Osteocyte (in vitro differentiated cells): ENCODE data around the gene ACTR1A. TPM values are rescaled to one million over a fixed set of nuclear protein-coding genes. Genes with fewer than 3 reads are reported as not detected.

Experiments
- DNase-seq: peaks from one replicate; pipeline ENCODE4 v3.0.0; 2021; ENCODE audit warnings: mixed read lengths; ENCODE audit not compliant: unreplicated experiment; ENCODE audit errors: extremely low spot score
- H3K27ac Mint-ChIP-seq: one replicate; pipeline ENCODE4 v1.8.0; 2021; ENCODE audit warnings: mild to moderate bottlenecking, mixed read lengths; ENCODE audit not compliant: unreplicated experiment
- H3K27me3 Mint-ChIP-seq: one replicate; pipeline ENCODE4 v1.8.0; 2021; ENCODE audit warnings: mixed read lengths; ENCODE audit not compliant: unreplicated experiment
- H3K36me3 Mint-ChIP-seq: one replicate; pipeline ENCODE4 v1.8.0; 2021; ENCODE audit warnings: mixed read lengths; ENCODE audit not compliant: unreplicated experiment
- H3K4me1 Mint-ChIP-seq: one replicate; pipeline ENCODE4 v1.8.0; 2021; ENCODE audit warnings: mixed read lengths; ENCODE audit not compliant: unreplicated experiment
- H3K4me3 Mint-ChIP-seq: one replicate; pipeline ENCODE4 v1.8.0; 2021; ENCODE audit warnings: mild to moderate bottlenecking, moderate library complexity, mixed read lengths; ENCODE audit not compliant: unreplicated experiment
- H3K9me3 Mint-ChIP-seq: one replicate; pipeline ENCODE4 v1.8.0; 2021; ENCODE audit warnings: mixed read lengths; ENCODE audit not compliant: unreplicated experiment
- CTCF ChIP-seq: fragments of 200-600 bp; sonication (generic); IDR thresholded peaks from 2 replicates; pipeline ENCODE4 v1.5.0; 2021; ENCODE audit warnings: antibody characterized with exemption, mild to moderate bottlenecking, moderate library complexity
- total RNA-seq: library from RNA; stranded (reverse); gene quantifications from 2 replicates; pipeline ENCODE4 v1.2.1, GENCODE V29; 2021

The ACTR1A gene
- total RNA-seq, 1 donor from 2014 or later, result 123 TPM

- H3K4me3 Mint-ChIP-seq, result no peak overlapping the region
- TF ChIP-seq CTCF, result no peak
- no peak for DNase-seq
- H3K36me3 Mint-ChIP-seq, result peaks cover 14% of the 10 kb centered on the region
- H3K4me1 Mint-ChIP-seq, result peaks cover 19% of the 10 kb centered on the region
- H3K27ac Mint-ChIP-seq, result no peak overlapping the region
- no peaks in the 10 kb centered on the region for H3K27me3 Mint-ChIP-seq
- no peaks in the 10 kb centered on the region for H3K9me3 Mint-ChIP-seq
Measured at GRCh38 chr10:102507521-102507920, 5.0 kb upstream of the ACTR1A start.

GRCh38 chr10:102505462-102506115 is 3.1 kb upstream of the ACTR1A start:
- Mint-ChIP-seq H3K36me3 (peaks cover 6% of the 10 kb centered on the region), H3K9me3 (no peaks in the 10 kb centered on the region), H3K4me3 (peak overlapping the region; percentile 94), H3K27me3 (no peaks in the 10 kb centered on the region), H3K4me1 (peaks cover 19% of the 10 kb centered on the region), H3K27ac (no peak overlapping the region)
- TF ChIP-seq CTCF, result no peak
- no peak for DNase-seq

- Mint-ChIP-seq H3K36me3 (peaks cover 6% of the 10 kb centered on the region), H3K4me1 (peaks cover 20% of the 10 kb centered on the region)
Measured at GRCh38 chr10:102504976-102505300, 2.4 kb upstream of the ACTR1A start.

GRCh38 chr10:102504179-102504975 is 1.9 kb upstream of the ACTR1A start:
- TF ChIP-seq CTCF, result no peak
- H3K4me3 Mint-ChIP-seq, result peak overlapping the region; percentile 94
- no peaks in the 10 kb centered on the region for H3K9me3 Mint-ChIP-seq
- H3K36me3 Mint-ChIP-seq, result peaks cover 5% of the 10 kb centered on the region
- peak overlapping the region; percentile 54 for H3K27ac Mint-ChIP-seq
- H3K4me1 Mint-ChIP-seq, result peaks cover 24% of the 10 kb centered on the region
- H3K27me3 Mint-ChIP-seq, result no peaks in the 10 kb centered on the region
- no peak for DNase-seq

More at GRCh38 chr10:102504976-102505300, 2.4 kb upstream of the ACTR1A start:
- Mint-ChIP-seq H3K4me3 (peak overlapping the region; percentile 94), H3K27me3 (no peaks in the 10 kb centered on the region), H3K9me3 (no peaks in the 10 kb centered on the region), H3K27ac (peak overlapping the region; percentile 54)
- no peak for TF ChIP-seq CTCF
- DNase-seq, result no peak
